Measurements from ENCODE around the gene HIGD1C.

Gene HIGD1C

GRCh38 chr12:51018956-51019355 is 66.6 kb downstream of the HIGD1C start:
- DNase-seq (ENCODE audit: low read depth, low spot score): no peak

- DNase-seq (ENCODE audit: low read depth, low spot score): no peak
These were observed 67.6 kb downstream of the HIGD1C start for GRCh38 chr12:51019927-51020326.

Data from activated naive CD8-positive, alpha-beta T cell treated with anti-CD3 and anti-CD28 coated beads, Interleukin-2, amount 50 U/mL, for 16 hours (primary cell).